Activated naive CD8-positive, alpha-beta T cell treated with anti-CD3 and anti-CD28 coated beads for 36 hours (primary cell): ENCODE data around the gene UTS2B. TPM values are rescaled to one million over a fixed set of nuclear protein-coding genes. Genes with fewer than 3 reads are reported as not detected.

Experiments used
- DNase-seq: peaks from one replicate; pipeline ENCODE4 v3.0.0; 2021
- H3K27ac Mint-ChIP-seq: one replicate; pipeline ENCODE4 v1.8.0; 2022; ENCODE audit warnings: mild to moderate bottlenecking, moderate library complexity, mixed read lengths
- H3K27me3 Mint-ChIP-seq: one replicate; pipeline ENCODE4 v1.8.0; 2022; ENCODE audit warnings: mild to moderate bottlenecking, mixed read lengths
- H3K36me3 Mint-ChIP-seq: one replicate; pipeline ENCODE4 v1.8.0; 2021; ENCODE audit warnings: mild to moderate bottlenecking, mixed read lengths
- H3K4me1 Mint-ChIP-seq: one replicate; pipeline ENCODE4 v1.8.0; 2021; ENCODE audit warnings: mixed read lengths
- H3K4me3 Mint-ChIP-seq: one replicate; pipeline ENCODE4 v1.8.0; 2022; ENCODE audit warnings: mild to moderate bottlenecking, moderate library complexity, mixed read lengths
- H3K9me3 Mint-ChIP-seq: one replicate; pipeline ENCODE4 v1.8.0; 2022; ENCODE audit warnings: mixed read lengths
- total RNA-seq, 2 experiments: library from RNA; stranded (reverse); gene quantifications; one replicate each; pipeline ENCODE4 v1.2.3, GENCODE V29; 2021

Gene UTS2B
- total RNA-seq, 2 experiments from 2014 or later, result not detected

DNA sequence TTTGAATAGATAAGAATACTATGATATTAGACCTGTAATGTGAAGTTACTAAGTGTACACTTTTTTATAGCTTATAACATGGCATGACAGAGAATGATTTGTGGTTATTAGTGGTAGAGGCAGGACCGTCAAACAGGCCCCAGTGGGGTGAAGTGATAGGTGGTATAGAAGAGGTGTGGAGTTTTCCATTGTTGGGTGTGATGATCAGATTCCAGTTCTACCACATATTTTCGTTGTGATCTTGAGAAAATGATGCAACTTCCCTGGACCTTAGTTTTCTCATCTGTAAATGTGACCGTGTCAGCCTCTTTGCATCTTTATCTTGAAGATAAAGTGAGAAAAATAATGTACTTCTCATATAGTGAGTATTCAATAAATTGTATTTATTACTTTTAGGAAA, 30.3 kb upstream of the UTS2B start:
- Mint-ChIP-seq H3K27ac (no peak overlapping the region), H3K27me3 (no peaks in the 10 kb centered on the region), H3K4me1 (no peaks in the 10 kb centered on the region), H3K9me3 (no peaks in the 10 kb centered on the region), H3K4me3 (no peak overlapping the region), H3K36me3 (no peaks in the 10 kb centered on the region)
- no peak for DNase-seq

DNA sequence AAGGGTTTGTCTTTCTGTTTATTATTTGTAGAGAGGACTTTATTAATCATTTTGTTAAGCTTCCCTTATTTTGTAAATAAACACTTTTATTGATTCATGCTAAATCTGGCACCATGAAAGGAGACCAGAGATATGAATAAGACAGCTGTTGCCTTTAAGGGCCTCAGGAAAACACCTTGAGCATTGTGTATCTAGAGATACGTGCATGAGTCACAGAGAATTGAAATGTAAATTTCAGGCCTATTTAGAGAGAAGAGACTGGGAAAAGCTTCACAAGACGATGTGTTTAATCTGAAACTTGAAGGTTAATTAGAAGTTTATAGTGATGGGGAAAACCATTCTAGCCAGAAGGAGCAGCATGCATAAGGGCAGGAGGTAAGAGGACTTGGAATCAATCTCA, 28.6 kb upstream of the UTS2B start:
- H3K27ac Mint-ChIP-seq, result no peak overlapping the region

GRCh38 chr3:191357909-191358308, 27.6 kb upstream of the UTS2B start:
- Mint-ChIP-seq H3K36me3 (no peaks in the 10 kb centered on the region), H3K27ac (no peak overlapping the region), H3K4me3 (no peak overlapping the region), H3K9me3 (no peaks in the 10 kb centered on the region), H3K27me3 (no peaks in the 10 kb centered on the region), H3K4me1 (no peaks in the 10 kb centered on the region)
- DNase-seq, result no peak

More for the DNA sequence above, 28.6 kb upstream of the UTS2B start:
- Mint-ChIP-seq H3K36me3 (no peaks in the 10 kb centered on the region), H3K4me1 (no peaks in the 10 kb centered on the region), H3K9me3 (no peaks in the 10 kb centered on the region), H3K27me3 (no peaks in the 10 kb centered on the region), H3K4me3 (no peak overlapping the region)
- no peak for DNase-seq

DNA sequence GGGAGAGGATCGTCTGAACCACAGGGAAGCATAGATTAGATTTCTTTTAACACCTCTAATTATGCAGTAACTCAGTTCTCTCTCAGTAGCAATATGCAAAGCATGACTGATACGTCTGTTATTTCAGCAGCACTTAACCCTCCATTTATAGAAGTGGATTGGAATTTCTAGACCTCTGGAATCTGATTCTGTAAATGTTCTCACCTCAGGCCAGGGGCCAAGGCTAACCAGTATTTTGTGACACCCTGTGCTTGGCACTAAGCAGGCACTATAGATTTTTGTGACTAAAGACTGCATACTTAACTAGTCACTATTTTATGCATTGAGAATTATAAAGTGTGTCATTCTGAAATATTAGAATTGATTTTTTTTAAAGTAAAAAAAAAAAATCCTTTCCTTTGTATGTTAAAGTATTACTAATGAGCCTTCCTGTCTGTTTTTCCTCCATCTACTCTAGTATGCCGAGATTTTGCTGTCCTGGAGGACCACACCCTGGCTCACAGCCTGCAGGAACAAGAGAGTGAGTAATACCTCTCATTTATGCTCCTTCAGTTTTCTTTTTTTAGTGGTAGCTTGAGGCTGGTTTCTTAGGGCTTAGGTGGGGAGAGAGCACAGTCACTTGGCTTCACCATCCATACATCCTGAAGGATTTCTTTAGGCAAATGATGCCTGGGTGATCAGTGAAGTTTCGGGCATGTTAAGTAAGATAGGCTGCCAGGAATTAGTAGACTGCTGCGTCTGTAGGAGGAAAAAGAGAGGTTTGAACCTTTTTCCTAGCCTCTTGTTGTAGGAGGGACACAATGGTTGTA, 26.5 kb upstream of the UTS2B start:
- Mint-ChIP-seq H3K27me3 (no peaks in the 10 kb centered on the region), H3K9me3 (no peaks in the 10 kb centered on the region), H3K27ac (no peak overlapping the region), H3K36me3 (no peaks in the 10 kb centered on the region), H3K4me1 (no peaks in the 10 kb centered on the region), H3K4me3 (no peak overlapping the region)
- DNase-seq, result no peak

- no peaks in the 10 kb centered on the region for H3K36me3 Mint-ChIP-seq
- H3K27ac Mint-ChIP-seq, result no peak overlapping the region
- H3K9me3 Mint-ChIP-seq, result no peaks in the 10 kb centered on the region
- H3K4me3 Mint-ChIP-seq, result no peak overlapping the region
- DNase-seq, result no peak
- no peaks in the 10 kb centered on the region for H3K27me3 Mint-ChIP-seq
- no peaks in the 10 kb centered on the region for H3K4me1 Mint-ChIP-seq
These were observed 25.1 kb upstream of the UTS2B start for GRCh38 chr3:191355406-191355805.

DNA sequence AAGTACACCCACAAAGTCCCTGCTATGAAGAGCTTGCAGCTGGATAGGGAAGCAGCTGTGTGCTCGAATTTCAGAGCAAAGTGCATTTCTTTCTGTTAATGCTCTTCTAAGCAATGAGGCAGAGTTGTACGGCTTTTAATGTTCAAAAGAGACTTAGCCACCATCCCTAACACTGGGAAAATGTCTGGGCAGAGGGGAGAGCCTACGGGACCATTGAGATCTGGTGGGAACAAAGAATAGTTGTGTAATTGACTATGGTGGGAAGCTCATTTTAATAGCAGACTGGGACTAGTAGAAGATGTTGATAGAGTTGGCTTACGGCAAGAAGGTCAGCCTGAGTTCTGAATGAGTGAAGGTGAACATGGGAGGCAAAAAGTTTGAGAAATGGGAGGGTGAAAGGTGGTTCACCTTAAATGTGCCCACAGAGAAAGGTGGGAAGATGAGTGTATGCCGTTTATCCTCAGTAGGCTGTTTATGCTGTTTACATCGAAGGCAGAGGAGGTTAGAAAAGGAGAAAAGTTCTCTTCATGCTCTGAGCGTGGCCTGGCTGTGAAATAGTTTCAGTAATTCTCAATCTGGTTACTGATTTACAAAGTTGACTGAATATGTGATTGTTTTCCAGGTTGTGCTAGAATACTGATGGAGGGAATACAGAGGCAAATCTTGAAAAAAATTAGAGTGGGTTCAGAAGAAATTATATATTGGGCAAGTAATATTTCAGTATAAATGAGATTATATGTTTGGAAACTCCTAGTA, 22.9 kb upstream of the UTS2B start:
- DNase-seq, result no peak
- Mint-ChIP-seq H3K4me3 (no peak overlapping the region), H3K36me3 (no peaks in the 10 kb centered on the region), H3K9me3 (no peaks in the 10 kb centered on the region), H3K27ac (no peak overlapping the region), H3K27me3 (no peaks in the 10 kb centered on the region), H3K4me1 (no peaks in the 10 kb centered on the region)

DNA sequence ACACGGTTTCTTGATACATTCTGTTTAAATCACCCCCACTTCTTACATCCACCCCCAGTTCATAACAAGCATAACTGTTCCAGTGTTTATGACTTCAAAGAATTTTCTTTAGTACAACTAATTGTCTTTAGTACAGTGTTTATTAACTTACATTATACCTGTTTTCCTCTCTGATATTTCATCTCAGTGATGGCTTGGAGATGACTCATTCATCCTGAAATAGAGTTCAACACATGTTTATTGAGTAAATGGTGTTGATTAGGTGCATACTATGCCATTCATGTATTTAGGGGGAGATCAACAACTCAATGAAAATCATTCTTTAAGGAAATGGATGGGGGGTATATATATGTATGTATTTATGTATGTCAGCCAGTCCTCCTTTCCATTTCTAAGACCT, 21.7 kb upstream of the UTS2B start:
- no peak overlapping the region for H3K4me3 Mint-ChIP-seq
- H3K4me1 Mint-ChIP-seq, result no peaks in the 10 kb centered on the region
- H3K9me3 Mint-ChIP-seq, result no peaks in the 10 kb centered on the region
- no peaks in the 10 kb centered on the region for H3K36me3 Mint-ChIP-seq
- no peak overlapping the region for H3K27ac Mint-ChIP-seq
- no peak for DNase-seq
- H3K27me3 Mint-ChIP-seq, result no peaks in the 10 kb centered on the region

- no peaks in the 10 kb centered on the region for H3K9me3 Mint-ChIP-seq
- no peak overlapping the region for H3K27ac Mint-ChIP-seq
- no peaks in the 10 kb centered on the region for H3K4me1 Mint-ChIP-seq
- no peaks in the 10 kb centered on the region for H3K27me3 Mint-ChIP-seq
- H3K36me3 Mint-ChIP-seq, result no peaks in the 10 kb centered on the region
- DNase-seq, result no peak
- no peak overlapping the region for H3K4me3 Mint-ChIP-seq
These were observed 20.2 kb upstream of the UTS2B start for GRCh38 chr3:191350396-191351090.

DNA sequence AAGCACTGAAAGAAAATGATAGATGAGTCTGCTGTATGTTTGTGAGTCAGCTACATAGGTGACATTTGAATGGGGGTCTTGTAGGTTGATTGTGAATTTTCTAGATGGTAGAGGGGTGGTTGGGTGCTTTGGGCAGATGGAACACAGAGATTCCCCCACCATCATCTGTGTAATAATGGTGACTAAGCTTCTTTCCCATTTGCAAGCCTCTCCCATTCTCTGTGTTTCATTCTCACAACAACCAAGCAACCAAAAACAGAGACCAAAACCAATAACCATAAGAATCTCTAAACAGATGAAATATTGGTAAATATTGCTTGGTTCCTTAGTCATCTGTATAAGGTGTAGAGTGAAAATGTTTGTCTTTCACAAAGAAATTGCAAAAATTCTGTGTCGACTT, 17.8 kb upstream of the UTS2B start:
- H3K36me3 Mint-ChIP-seq, result no peaks in the 10 kb centered on the region
- H3K27ac Mint-ChIP-seq, result no peak overlapping the region
- DNase-seq, result no peak
- H3K9me3 Mint-ChIP-seq, result no peaks in the 10 kb centered on the region
- no peaks in the 10 kb centered on the region for H3K4me1 Mint-ChIP-seq
- H3K4me3 Mint-ChIP-seq, result no peak overlapping the region
- H3K27me3 Mint-ChIP-seq, result no peaks in the 10 kb centered on the region

GRCh38 chr3:191347228-191347627, 16.9 kb upstream of the UTS2B start:
- no peak overlapping the region for H3K27ac Mint-ChIP-seq
- no peaks in the 10 kb centered on the region for H3K9me3 Mint-ChIP-seq
- H3K4me3 Mint-ChIP-seq, result no peak overlapping the region
- H3K36me3 Mint-ChIP-seq, result no peaks in the 10 kb centered on the region
- H3K4me1 Mint-ChIP-seq, result no peaks in the 10 kb centered on the region
- DNase-seq, result no peak
- H3K27me3 Mint-ChIP-seq, result no peaks in the 10 kb centered on the region

DNA sequence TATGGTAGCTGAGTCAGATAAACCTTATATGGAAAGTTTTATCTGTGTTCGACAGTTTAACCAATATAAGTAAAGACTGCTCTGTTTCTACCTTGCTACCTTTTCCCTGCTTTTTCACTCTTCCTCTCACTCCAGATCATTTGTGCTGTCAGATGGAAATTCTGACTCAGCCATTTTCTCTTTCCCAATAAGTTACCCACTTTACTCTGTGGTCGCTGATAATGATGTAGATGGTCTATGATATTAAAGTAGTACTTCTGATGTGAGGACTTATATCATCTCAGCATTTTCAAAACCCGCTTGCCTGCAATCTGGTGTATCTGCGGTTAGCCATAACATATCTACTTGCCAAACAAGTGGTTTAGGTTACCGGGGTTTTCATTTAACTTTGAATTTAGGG, 15.0 kb upstream of the UTS2B start:
- H3K36me3 Mint-ChIP-seq, result no peaks in the 10 kb centered on the region
- no peaks in the 10 kb centered on the region for H3K9me3 Mint-ChIP-seq
- no peaks in the 10 kb centered on the region for H3K27me3 Mint-ChIP-seq
- no peak for DNase-seq
- no peaks in the 10 kb centered on the region for H3K4me1 Mint-ChIP-seq
- no peak overlapping the region for H3K27ac Mint-ChIP-seq
- no peak overlapping the region for H3K4me3 Mint-ChIP-seq

- H3K36me3 Mint-ChIP-seq, result no peaks in the 10 kb centered on the region
- no peak overlapping the region for H3K4me3 Mint-ChIP-seq
- DNase-seq, result no peak
- H3K27me3 Mint-ChIP-seq, result no peaks in the 10 kb centered on the region
- no peaks in the 10 kb centered on the region for H3K4me1 Mint-ChIP-seq
- no peaks in the 10 kb centered on the region for H3K9me3 Mint-ChIP-seq
- no peak overlapping the region for H3K27ac Mint-ChIP-seq
These were observed 13.6 kb upstream of the UTS2B start for GRCh38 chr3:191343913-191344312.

DNA sequence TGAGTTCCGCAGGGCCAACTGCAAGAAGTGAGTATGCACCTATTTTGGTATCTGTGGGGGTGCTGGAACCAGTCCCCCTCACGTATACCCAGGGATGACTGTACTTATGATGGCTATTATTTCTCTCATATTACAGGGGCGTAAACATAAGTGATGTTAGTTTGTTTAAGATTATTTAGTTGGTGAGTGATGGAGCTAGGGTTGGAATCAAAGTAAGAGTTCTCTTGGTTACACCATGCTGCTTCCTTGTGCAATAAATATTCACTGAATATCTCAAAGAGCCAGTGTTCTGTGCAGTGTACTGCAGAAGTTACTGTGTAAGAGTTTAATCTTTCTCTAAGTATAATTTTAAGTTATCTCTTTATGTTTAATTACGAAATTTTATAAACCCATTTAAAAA, 12.8 kb upstream of the UTS2B start:
- Mint-ChIP-seq H3K27ac (no peak overlapping the region), H3K27me3 (no peaks in the 10 kb centered on the region), H3K4me3 (no peak overlapping the region), H3K9me3 (no peaks in the 10 kb centered on the region), H3K4me1 (no peaks in the 10 kb centered on the region), H3K36me3 (no peaks in the 10 kb centered on the region)
- no peak for DNase-seq

DNA sequence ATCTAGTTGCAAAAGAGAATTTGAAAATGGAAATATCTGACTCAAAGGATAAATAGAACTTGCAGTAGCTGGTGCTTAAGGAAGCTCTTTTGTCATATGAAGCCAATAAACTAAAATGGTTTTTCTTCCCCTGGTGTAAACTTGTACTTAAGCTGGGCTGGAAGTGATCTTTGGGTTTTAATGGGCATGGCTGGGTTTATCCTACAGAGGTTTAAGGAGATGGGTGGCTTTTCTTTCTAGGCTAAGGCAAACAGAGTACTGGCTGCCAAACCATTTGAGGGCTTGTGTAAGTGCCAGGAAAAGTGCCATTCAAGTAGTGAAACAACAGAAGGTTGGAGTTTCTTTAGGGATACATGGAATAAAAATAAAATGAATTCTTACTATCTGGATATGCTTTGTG, 12.1 kb upstream of the UTS2B start:
- Mint-ChIP-seq H3K4me3 (no peak overlapping the region), H3K9me3 (no peaks in the 10 kb centered on the region), H3K27me3 (no peaks in the 10 kb centered on the region), H3K27ac (no peak overlapping the region), H3K36me3 (no peaks in the 10 kb centered on the region), H3K4me1 (no peaks in the 10 kb centered on the region)
- no peak for DNase-seq

DNA sequence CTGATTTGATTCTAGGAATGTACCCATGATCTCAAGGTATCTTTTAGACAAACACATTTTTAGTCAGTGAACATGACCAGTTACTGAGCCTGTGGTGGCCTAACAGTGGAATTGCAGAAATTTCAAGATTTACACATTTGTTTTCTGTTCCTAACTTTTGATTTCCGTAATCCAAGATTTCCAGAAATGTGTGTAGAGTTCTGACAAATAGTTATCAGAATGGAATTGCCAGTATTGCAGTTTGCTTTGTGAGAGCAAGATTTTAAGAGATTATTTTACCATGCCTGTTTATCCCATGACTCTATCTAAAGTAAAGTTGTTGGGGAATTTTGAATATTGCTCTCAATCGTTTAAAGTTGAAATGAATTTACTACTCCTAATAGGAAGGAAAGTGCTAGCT, 11.7 kb upstream of the UTS2B start:
- no peaks in the 10 kb centered on the region for H3K9me3 Mint-ChIP-seq
- H3K27ac Mint-ChIP-seq, result no peak overlapping the region
- H3K4me1 Mint-ChIP-seq, result no peaks in the 10 kb centered on the region
- H3K27me3 Mint-ChIP-seq, result no peaks in the 10 kb centered on the region
- no peak overlapping the region for H3K4me3 Mint-ChIP-seq
- DNase-seq, result no peak
- no peaks in the 10 kb centered on the region for H3K36me3 Mint-ChIP-seq
